Measurements from ENCODE around the gene TBC1D5.

The TBC1D5 gene

DNA sequence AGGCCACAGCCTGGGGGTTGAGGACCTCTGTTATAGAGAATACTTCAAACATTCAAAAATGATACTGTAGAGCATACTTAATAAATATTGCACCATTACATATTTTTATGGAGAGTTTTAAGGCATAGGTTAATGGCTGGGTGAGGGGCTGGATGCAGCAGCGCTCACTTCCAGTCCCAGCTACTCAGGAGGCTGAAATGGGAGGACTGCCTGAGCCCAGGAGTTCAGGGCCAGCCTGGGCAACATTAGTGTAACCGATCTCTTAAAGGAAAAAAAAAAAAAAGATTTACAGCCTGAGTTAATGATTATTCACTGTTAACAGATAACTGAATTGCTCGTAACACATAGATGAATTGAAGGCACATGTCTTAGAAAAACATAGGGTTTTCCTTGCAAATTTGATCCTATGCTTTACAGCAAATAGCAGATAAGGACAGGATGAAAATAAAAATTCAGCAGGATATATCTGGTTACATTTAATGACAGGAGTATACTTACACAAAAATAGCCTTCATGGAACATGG is 282.9 kb downstream of the TBC1D5 start:
- DNase-seq = peak; percentile 39

DNA sequence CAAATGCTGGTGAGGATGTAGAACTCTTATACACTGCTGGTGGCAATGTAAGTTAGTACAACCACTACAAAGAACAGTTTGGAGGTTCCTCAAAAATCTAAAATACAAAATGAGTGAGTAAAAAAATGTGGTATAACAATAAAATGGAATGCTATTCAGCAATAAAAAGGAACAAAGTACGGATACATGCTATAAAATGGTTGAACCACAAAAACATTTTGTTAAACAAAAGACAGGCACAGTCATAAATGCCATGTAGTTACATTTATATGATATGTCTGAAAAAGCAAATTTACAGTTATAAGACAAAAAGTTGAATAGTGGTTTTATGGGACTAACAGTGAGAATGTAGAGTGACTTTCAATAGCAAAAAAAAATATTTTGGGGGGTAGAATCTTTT is 285.8 kb downstream of the TBC1D5 start:
- no peak for DNase-seq

DNA sequence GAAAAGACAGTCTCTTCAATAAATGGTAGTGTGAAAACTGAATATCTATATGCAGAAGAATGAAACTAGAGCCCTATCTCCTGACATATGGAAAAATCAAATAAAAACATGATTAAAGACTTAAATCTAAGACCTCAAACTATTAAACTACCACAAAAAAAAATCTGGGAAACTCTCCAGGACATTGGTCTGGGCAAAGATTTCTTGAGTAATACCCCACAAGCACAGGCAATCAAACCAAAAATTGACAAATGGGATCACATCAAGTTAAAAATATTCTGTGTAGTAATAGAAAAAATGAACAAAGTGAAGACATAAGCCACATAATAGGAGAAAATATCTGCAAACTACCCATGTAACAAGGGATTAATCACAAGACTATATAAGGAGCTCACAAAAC is 286.4 kb downstream of the TBC1D5 start:
- DNase-seq = no peak

DNA sequence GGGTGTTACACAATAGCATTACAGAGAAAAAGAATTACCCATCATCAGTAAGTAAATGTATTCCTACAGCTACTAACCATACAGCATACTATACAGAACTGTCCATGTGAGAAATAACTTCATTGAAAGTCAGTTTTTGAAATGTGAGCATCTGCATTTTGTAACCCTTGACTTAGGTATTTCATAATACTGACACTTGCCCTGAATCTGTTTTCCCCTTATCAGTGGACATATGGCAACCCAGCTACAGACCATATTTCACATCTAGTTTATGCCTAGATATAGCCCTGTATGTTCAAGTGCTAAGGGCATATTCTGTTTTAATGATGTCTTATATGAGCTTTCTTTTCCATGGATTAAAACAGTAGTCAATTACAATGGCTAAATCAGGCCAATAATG is 297.6 kb downstream of the TBC1D5 start:
- DNase-seq = no peak

GRCh38 chr3:17443142-17443541 is 299.3 kb downstream of the TBC1D5 start:
- no peak for DNase-seq

DNA sequence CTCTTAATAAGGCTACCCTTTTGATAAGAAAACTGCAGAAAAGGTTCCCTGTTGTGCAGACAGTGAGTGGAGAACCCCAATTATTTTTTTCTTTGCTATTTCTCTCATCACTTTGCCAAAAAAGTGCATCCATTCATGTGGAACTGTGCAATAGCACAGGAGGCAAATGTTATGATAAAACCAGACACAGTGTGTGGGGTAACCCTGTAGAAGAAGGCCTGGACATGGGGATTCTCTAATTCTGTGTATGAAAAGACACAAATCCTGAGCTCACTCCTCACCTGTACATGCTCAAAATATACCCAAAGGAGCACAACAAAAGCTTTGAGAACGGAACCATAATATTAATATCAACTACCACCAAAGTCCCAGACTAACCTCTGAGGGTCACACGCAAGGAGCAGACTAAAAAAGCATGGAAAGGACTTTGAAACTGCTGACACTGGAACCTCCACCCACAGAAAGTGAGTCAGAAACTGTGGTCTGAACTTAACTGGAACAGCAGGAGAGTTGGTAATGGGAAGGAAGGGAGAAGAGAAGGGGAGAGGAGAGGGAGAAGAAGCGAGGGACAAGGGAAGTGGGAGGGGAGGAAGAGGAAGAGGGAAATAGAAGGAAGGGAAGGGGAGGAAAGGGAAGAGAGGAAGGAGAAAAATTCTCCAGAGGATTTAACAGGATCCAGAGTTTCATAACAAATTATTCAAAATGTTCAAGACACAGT is 299.9 kb downstream of the TBC1D5 start:
- no peak for DNase-seq

DNA sequence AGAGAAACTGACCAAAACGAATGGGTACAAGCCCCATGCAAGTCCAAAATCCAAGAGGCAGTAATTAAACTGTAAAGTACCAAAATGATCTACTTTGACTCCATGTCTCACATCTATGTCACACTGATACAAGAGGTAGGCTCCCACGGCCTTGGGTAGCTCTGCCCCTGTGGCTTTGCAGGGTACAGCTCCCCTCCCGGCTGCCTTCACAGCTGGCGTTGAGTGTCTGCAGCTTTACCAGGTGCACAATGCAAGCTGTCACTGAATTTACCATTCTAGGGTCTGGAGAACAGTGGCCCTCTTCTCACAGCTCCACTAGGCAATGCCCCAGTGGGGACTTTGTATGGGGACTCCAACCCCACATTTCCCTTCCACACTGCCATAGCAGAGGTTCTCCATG is 308.6 kb downstream of the TBC1D5 start:
- DNase-seq = no peak

GRCh38 chr3:17432236-17432635 is 310.2 kb downstream of the TBC1D5 start:
- DNase-seq = no peak

DNA sequence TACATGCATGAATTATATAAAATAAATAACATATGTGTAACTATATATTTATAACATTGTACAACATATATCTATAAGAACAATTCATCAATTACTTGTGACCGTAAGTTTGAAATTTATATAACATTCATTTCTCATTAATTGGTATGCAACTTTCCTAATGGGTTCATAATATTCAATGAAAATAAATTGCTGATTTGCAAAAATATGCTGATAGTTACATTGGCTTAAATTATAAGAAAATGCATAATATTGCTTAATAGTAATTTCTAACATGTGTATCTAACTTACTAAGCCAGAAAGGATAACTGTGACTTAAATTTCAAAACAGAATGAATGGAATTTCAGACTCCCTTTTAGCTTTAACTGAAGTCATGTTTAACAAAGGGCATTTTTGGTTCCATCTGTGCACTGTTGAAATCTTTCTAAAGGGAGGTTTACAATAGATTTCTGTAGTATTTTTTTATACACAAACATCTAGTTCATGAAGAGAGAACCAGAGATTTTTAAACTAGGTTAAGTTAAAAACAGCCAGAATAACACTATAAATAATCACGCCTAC is 310.9 kb downstream of the TBC1D5 start:
- DNase-seq = no peak

GRCh38 chr3:17431004-17431403 is 311.4 kb downstream of the TBC1D5 start:
- peak; percentile 65 for DNase-seq

DNA sequence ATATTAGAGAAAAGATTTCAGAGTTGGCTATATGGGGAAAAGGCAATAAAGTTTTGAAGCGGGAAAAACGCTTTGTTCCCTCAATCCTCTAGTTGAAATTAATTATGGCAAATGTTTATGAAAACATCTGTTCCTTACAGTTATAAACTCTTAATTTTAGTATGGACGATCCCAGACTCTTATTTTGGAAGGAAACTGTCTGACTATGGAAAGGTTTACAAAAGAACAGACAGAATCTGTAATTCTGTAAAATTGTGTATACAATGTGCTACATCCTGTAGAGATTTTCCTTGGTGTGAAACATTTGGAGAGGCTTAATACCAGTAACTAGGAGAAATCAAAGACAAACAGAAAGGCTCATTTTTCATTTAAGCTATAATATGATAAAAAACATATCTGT is 311.8 kb downstream of the TBC1D5 start:
- DNase-seq = no peak

- no peak for DNase-seq
Observed at GRCh38 chr3:17423786-17424536, 318.5 kb downstream of the TBC1D5 start.

GRCh38 chr3:17422636-17423035 is 319.8 kb downstream of the TBC1D5 start:
- DNase-seq = no peak

- peak; percentile 14 for DNase-seq
Observed at GRCh38 chr3:17420668-17421067, 321.8 kb downstream of the TBC1D5 start.

- peak; percentile 63 for DNase-seq
Observed at GRCh38 chr3:17412950-17413530, 329.4 kb downstream of the TBC1D5 start.

DNA sequence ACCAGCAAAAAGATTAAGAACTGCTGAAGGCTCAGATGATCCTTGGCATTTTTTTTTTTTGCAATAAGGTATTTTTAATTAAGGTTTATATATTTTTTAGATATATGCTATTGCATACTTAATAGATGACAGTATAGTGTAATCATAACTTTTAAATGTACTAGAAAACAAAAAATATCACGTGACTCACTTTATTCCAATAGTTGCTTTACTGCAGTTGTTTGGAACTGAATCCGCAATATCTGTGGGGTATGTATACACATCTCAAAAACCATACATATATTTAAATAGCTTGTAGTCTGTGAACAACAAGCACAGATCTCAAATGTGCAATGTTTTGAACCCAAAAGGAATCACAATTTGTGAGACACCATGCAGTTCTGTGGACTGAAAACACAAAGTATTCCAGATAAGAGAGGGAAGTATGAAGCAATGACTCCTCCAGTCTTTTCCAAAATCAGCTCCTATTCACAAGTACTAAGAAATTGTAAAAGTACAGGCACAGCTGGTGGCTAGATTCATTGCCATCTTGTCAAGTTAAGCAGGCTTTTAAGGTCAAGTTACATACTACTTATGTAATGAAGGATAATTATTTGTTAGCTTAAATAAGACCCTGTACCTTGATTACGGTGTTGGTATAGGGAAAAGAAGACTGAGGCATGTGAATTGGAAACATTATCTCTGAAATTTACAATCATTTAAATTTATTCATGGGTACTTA is 331.1 kb downstream of the TBC1D5 start:
- DNase-seq = no peak

DNA sequence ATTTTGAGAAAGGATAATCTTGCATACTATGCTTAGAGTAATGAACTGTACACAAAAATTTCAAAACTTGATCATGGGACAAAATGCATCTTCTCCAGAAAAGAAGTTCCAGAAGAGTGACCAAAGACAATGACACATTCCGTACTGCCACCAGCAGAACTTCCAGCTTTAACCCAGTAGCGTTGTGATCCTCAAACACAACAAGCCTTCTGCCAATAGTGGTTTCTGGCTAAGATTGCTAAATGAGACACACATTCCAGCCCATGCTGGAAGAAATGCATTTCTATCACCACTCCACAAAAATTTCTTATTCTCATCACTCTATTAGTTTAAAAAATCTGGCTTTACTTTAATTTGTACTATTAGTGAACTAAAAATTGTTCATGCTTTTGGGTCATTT is 334.9 kb downstream of the TBC1D5 start:
- no peak for DNase-seq

- no peak for DNase-seq
Observed at GRCh38 chr3:17404548-17404947, 337.9 kb downstream of the TBC1D5 start.

DNA sequence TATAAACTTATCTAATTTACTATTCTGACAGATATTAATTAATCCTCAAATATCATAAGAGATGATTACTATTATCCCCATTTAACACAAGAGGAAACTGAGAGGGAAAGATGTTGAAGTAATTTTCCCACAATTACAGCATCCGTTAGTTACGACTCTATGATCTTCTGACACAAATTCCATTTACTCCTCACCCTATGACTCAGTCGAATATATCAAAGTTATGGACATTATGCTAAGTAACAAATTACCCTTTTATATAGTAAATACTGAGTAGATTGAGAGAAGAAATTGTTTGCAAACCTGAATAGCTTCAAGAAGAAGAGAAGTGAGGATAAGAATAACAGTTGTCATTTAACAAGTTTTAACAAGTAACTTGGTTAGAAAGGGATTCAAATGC is 340.0 kb downstream of the TBC1D5 start:
- DNase-seq = no peak

DNA sequence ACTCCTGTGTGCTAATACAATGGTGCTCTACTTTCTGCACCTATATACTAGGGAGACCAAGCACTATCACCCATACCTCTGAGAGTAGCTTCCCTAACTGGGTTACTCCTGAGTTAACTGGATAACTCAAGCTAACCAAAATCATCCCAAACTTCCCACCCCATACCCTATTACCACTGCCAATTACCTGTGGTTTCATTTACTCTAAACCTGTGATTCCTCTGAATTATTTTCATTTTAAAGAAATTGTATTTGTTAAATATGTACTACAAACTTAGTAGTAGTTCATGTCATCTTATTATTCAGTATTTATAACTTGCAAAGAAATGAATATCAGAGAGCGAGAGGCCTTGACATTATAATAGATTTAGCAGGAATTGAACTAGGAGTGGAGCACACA is 340.5 kb downstream of the TBC1D5 start:
- DNase-seq = no peak

DNA sequence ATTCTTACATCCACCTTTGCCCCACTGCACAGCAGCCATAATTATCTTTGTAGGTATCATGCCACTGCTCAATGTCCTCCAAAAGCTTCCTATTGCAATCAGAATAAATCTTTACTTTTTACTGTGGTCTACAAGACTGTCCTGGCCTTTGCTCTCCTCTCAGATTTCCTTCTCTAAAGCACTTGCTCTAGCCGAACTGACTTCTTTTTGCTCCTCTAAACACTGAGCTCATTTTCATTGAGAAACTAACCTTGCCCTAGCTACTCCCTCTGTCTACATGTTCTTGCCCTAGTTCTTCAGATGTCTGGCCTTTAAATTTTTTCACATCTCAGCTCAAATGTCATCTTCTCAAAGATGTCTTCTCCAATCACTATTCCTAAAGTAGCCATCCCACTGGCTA is 342.8 kb downstream of the TBC1D5 start:
- DNase-seq = no peak

DNA sequence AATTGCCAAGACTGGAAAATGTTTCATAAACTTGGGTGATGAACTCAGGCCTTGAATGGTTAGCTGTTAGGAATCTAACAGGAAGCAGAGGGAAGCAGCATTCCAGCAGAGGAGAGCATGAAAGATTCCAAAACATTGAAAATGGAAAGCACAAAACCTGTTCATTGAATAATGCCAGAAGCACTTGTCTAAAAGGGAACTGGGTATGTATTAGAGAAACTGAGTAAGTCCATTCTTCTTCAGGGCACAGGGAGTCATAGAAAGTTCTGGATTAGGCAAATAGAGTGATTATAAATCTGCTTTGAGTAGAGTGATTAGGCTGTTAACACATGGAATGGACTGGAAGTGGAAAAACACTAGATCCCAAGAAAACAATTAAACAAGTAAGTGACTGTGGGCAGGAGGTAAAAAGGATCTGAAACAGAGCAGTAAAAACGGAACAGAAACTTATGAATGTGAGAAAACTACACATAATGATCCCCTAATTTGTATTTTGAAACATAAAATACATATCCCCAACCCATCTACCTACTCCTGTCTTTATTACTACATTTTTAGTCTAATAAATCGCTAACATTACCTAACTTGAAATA is 343.4 kb downstream of the TBC1D5 start:
- no peak for DNase-seq

GRCh38 chr3:17396036-17396435 is 346.4 kb downstream of the TBC1D5 start:
- DNase-seq = no peak

Data from kidney glomerular epithelial cell (primary cell).